RPMI7951 (cell line): ENCODE results near the gene TBC1D7. TPM values are rescaled to one million over a fixed set of nuclear protein-coding genes. Genes with fewer than 3 reads are reported as not detected.
A peak's percentile ranks its signal among the peaks of the same experiment; 100 is the strongest.

Experiments
- DNase-seq: peaks from one replicate; pipeline ENCODE4 v3.0.0-alpha.2; 2012; ENCODE audit warnings: low read depth
- total RNA-seq: library from RNA; depleted of rRNA; stranded (reverse); fragments of >200 nt; shearing (Covaris generic); gene quantifications from 2 replicates; pipeline ENCODE4 v1.2.3, GENCODE V29; 2014; rRNA removed

Gene TBC1D7
- total RNA-seq, 1 experiment from 2014 or later: 41.9 TPM

DNA sequence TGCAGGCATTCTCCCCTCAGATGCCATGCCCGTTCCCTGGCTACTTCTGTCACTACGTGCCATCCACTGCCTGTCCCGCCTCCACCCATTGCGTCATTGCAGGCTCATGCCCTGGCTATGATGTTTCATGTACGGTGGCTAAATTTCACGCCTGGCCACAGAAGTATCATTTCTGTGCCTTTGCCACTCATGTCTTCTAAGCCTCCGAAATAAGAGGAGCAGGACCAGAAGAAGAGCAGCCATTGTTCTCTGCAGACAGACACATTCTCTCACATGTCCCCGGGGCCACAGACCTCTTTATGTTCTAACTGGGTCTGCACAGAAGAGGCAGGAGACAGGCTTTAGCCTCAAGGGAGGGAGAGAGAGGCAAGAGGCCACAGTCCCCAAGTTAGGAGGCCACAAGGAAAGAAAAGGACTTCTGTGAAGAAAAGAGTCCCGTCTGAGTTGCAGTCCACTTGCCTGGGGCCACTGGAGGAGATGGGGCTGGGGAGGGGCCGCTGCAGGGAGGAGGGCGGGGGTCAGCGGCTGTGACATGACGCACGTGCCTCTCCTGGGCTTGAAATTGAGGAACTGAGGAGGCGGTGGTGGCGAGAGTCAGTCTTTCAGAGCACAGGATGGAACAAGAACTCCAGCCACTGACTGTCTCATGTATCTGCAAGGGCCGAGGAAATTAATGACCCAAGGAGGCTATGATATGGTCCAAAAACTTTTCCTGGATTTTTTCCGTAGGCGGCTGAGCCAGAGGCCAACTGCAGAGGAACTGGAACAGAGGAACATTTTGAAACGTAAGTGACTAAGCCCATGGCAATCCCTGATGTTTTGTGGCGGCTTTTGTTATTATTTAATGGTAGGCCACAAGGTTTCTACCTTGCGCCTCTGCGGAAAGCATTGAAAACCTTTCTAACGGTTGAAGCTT is 55.9 kb downstream of the TBC1D7 start:
- DNase-seq: peak; percentile 62

DNA sequence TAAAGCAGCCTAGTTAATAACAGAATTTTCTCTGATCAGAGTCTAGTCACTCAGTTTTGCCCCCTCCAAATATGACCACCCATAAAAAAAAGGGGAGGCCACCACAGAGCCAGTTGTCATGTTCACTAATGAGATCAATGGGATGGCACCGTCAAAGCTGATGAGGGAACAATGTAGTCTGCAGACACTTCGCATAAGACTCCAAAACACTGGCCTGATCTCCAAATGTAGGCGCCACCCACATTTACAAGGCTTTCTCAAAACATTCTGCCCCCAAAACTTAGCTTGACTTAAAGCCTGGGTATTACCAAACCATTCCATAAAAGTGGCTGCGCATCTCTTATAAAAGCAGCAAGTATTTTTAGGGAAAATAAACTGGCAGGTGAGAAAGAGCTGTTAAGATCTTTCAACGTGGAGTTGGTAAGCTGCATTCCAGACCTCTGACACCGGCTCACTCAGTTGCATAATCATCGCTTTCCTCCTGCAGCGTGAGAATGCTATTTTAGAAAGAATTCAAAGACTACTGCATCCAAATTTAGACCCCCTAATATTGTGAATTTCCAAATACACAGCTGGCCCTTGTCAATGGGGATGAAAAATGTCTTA is 59.3 kb downstream of the TBC1D7 start:
- peak; percentile 43 for DNase-seq

- peak; percentile 43 for DNase-seq
Observed at GRCh38 chr6:13267142-13267651, 61.1 kb downstream of the TBC1D7 start.

GRCh38 chr6:13263669-13264068 is 64.7 kb downstream of the TBC1D7 start:
- DNase-seq: no peak

GRCh38 chr6:13262302-13263230 is 65.8 kb downstream of the TBC1D7 start:
- DNase-seq: no peak

DNA sequence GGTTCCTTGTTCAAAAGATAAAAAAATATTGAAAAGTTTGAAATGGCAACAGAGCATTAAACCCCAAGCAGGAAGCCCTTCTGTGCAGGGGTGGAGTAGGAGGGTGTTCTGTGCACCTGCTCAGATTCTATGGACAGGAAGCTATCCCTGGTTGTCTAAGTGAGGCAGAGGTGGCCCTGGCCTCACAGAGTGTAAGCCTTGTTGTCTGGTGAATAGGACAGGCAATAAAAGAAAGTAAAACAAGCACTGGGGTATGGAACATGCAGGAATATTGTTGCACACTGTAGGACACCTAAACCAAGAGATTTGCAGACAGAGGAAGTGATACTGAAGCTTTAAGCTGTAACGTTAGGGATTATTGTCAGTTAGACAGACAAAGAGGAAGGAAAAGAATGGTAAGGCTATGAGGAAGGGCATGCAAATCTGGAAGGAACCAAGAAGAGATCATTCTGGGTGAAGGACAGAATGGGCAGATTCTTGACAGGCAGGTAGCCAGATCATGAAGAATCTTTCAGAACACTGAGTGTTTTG is 66.8 kb downstream of the TBC1D7 start:
- DNase-seq: no peak

GRCh38 chr6:13260831-13261230 is 67.5 kb downstream of the TBC1D7 start:
- DNase-seq: no peak

DNA sequence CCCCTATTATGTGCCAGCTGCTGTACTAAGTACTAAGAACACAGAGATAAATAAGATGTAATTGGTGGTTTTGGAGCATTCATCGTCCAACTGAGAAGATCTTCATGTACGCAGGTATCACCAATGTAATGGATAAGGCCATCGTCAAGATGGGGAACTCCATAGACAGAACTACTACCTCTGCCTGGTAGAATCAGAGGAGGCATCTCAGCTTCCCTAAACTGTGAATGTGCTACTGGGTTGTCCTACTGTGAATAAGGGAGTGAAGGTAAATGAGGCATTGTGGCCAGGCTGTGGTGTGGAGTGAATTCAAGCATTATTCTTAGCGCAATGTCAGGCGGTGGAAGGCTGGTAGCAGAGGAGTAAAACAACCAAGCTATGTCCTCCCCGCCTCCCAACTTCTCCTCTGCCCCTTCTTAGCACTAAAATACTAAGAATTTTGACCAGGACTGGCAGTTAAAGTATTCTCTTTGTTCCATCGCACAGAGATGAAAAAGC is 68.2 kb downstream of the TBC1D7 start:
- DNase-seq: no peak

- no peak for DNase-seq
Observed at GRCh38 chr6:13259393-13259792, 68.9 kb downstream of the TBC1D7 start.

DNA sequence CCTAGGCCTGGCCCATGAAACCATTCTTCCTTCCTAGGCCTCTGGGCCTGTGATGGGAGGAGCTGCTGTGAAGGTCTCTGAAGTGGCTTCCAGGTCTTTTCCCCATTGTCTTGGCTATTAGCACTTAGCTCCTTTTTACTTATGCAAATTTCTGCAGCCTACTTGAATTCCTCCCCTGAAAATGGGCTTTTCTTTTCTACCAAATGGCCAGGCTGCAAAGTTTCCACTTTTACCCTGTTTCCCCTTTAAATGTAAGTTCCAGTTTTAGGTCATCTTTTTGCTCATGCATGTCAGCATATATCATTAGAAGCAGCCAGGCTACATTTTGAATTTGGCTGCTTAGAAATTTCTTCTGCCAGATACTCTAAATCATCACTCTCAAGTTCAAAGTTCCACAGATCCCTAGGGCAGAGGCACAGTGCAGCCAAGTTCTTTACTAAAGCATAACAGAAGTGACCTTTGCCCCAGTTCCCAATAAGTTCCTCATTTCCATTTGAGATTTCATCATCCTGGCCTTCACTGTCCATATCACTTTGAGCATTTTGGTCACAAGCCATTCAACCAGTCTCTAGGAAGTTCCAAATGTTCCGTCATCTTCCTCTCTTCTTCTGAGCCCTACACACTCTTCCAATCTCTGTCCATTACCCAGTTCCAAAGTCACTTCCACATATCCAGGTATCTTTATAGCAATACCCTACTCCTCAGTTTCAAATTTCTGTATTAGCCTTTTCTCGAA is 71.9 kb downstream of the TBC1D7 start:
- no peak for DNase-seq

Other genes with a start within 250 kb of the TBC1D7 start
- gene GFOD1, start 159.1 kb upstream of the TBC1D7 start, total RNA-seq: 1.8 TPM in 2 replicates
- gene SIRT5, start 246.1 kb upstream of the TBC1D7 start, total RNA-seq: 5.9 and 10.0 TPM in 2 replicates